HG03060 (cell line): ENCODE results near the gene CCDC183.
"Not testable (repeated sequence)": the region's sequence is repeated elsewhere in the genome, so short reads cannot be mapped to it uniquely, and the experiment has no call there.

ENCODE experiments used
- ATAC-seq: cut with Tn5 transposase; IDR thresholded peaks from one replicate; pipeline ENCODE4 v1.9.1; 2021; ENCODE audit warnings: low read depth, moderate number of reproducible peaks; ENCODE audit not compliant: unreplicated experiment

Gene CCDC183

GRCh38 chr9:136760424-136760823, 35.7 kb upstream of the CCDC183 start:
- ATAC-seq: no peak

GRCh38 chr9:136760834-136761544, 35.1 kb upstream of the CCDC183 start:
- ATAC-seq: not testable (repeated sequence)

- no peak for ATAC-seq
Measured at GRCh38 chr9:136761545-136761981, 34.6 kb upstream of the CCDC183 start.

- ATAC-seq: no peak
Measured at GRCh38 chr9:136762221-136762691, 33.9 kb upstream of the CCDC183 start.

GRCh38 chr9:136762915-136763648, 33.1 kb upstream of the CCDC183 start:
- ATAC-seq: no peak

- no peak for ATAC-seq
Measured at GRCh38 chr9:136763649-136764035, 32.5 kb upstream of the CCDC183 start.

GRCh38 chr9:136764301-136764891, 31.7 kb upstream of the CCDC183 start, which contains the start of gene LCN15:
Gene LCN15, minus strand, starts transcription at chr9:136764518. Its CDS starts 30 bp downstream, at chr9:136764488.
- no peak for ATAC-seq

GRCh38 chr9:136765041-136765440, 31.1 kb upstream of the CCDC183 start:
- ATAC-seq: no peak

GRCh38 chr9:136765745-136766409, 30.3 kb upstream of the CCDC183 start:
- not testable (repeated sequence) for ATAC-seq

GRCh38 chr9:136766410-136767120, 29.6 kb upstream of the CCDC183 start:
- ATAC-seq: not testable (repeated sequence)

- ATAC-seq: no peak
Measured at GRCh38 chr9:136769710-136770191, 26.4 kb upstream of the CCDC183 start.

- no peak for ATAC-seq
Measured at GRCh38 chr9:136771907-136772415, 24.2 kb upstream of the CCDC183 start.

GRCh38 chr9:136773386-136774044, 22.6 kb upstream of the CCDC183 start:
- no peak for ATAC-seq

GRCh38 chr9:136774416-136775045, 21.6 kb upstream of the CCDC183 start:
- no peak for ATAC-seq

GRCh38 chr9:136775191-136775590, 20.9 kb upstream of the CCDC183 start:
- no peak for ATAC-seq

GRCh38 chr9:136776947-136777346, 19.2 kb upstream of the CCDC183 start:
- ATAC-seq: no peak

GRCh38 chr9:136777359-136777758, 18.8 kb upstream of the CCDC183 start:
- no peak for ATAC-seq

- no peak for ATAC-seq
Measured at GRCh38 chr9:136779808-136780207, 16.3 kb upstream of the CCDC183 start.

- ATAC-seq: no peak
Measured at GRCh38 chr9:136782452-136782851, 13.7 kb upstream of the CCDC183 start.
